ENCODE data around the gene SOCS7.

The SOCS7 gene

DNA sequence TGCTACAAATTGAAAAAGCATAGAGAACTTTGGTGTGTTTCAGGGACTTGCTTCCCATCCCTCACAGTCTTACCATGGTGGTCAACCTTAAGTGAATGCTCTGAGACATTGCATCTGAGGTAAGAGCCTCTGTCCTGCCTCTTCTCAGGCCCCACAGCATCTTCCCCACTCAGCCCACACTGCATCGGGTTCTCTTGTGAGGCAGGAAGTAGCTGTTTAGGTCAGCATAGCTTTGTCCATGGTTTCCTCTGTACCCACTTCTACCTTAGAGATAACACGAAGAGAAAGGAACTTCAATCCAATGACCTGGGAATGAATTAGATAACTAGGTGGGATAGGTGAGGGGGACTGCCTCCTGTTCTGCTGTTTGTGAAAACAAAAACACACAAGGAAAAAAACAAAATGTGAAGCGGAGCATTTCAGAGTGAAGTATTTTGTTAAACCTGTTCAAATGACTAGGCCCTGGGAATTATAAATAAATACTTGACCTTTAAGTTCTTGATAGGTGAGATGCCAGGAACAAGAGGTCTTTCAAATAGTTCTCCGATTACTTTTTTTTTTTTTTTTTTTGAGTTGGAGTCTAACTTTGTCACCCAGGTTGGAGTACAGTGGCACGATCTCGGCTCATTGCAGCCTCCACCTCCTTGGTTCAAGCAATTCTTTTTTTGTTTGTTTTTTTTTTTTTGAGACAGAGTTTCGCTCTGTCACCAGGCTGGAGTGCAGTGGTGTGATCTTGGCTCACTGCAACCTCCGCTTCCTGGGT, 17.7 kb downstream of the SOCS7 start:
- no peak for DNase-seq

DNA sequence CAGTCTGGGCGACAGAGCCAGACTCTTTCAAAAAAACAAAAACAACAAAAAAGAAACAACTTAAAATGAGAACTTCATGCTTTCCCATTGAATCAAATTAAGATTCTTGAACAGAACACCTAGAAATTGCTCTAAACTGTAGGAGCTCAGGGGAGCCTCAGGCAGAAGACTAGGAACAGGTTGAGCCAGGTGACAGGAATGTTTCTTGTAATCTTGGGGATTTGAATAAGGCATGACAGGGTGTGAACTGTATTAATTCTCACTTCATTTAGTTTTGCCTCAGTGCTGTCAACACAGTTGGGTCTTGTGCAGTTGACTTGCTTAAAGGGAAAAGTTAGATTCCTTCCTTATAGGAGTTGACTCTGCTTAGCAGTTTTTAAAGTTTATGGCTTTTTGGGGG, 27.8 kb downstream of the SOCS7 start:
- no peak for DNase-seq

DNA sequence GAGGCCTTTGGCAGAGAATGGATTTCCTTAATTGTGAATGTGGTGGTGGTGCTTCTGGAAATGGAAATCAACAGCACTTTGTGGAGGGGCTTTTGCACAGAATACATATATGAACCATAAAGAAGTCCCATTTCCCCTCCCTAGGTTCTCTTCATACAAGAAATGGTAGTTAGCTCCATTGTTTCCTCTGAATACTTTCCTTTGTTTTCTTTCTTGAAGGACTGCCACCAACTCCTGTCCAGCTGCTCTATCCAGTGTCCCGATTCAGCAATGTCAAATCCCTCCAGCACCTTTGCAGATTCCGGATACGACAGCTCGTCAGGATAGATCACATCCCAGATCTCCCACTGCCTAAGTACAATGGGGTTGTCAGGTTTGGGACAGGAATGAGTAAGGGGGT, 43.4 kb downstream of the SOCS7 start:
- DNase-seq, result no peak

DNA sequence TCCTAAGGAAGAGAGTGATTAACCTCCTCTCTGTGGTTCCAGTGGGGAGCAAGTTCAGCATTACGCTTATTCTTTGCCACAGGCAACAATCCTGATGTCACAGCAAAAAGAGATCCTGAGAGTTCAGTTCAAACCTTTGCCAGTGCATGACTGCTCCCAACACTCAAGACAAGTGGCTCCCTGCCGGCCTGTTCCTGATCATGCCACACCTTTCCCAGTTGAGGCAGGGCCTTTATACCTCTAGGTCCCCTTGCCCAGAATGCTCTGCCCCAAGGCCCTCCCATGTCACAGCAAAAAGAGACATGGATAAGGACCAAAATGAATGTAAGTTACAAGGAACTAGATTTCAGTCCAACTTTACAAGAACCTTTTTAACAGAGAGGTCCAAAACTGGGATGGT, 45.6 kb downstream of the SOCS7 start:
- no peak for DNase-seq

DNA sequence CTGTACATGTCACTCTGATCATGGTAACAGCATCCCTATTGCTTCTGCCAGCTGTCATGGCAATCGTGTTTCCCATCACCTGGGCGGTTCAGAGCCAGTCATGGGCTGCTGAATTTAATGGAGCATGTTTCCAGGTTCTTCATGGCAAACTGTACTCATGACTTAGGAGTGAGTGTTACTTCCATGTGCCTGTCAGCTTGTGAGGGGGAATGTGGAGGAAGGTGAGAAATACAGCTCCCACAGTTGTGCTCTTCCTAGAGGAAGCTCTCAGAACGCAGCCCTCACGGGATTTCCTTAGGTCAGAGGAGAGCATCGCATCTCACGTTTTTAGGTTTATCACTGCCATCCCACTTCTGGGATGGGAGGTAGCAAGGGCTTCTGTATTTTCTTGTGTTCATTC, 48.6 kb downstream of the SOCS7 start:
- DNase-seq, result no peak

DNA sequence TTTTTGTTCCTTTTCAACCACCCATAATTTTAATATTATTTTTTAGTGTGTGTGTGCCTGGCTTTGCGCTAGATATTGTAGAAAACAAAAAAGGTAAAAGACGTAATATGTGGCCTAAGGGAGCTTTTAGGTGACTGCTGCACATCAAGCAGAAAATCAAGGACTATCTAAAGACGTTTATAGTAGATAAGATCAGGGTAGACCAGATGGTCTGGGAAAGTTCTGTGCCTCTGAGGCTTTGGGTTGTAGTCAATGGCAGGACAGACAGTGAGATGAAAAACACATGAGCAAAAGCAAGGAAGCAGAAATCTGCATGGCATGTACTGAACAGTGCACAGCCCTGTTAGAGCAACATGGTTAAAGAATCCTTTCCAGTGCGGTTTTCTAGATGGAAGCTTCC, 49.8 kb downstream of the SOCS7 start:
- DNase-seq, result no peak

DNA sequence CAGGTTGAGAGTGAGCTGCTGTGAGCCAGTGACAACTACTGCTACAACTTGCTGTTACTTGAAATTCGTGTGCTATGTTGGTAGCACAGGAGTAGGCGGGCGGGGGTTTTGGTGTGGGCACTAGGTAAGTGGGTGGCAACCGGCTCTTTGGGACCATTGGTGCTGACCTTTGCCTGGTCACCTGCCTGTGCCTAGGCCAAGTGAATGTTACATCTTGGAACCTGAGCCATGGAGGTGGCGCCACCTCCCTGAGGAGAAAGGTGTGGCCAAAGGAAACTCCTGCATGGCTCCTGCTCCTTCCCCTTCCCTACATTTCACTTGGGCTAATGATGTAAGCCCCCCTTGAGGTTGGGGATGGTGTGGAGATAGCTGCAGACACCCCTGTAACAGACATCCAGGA, 51.3 kb downstream of the SOCS7 start:
- DNase-seq, result no peak

DNA sequence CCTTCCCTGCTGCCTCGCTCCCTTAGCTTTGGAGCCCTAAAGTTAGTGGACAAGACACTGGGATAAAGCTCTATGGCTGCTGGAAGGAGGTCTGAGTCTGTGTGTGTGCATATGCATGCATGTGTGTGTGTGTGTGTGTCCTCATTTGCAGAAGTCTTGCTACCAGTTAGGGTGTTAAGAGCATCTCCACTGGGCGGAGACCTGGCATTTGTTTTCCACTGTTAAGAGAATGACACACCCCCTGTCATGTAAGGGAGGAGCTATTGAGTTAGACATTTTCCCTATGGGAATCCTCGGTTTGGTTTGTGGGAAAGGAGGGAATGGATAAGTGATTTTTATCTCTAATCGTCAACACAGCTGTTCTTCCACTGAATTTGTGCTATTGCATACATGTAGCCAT, 51.8 kb downstream of the SOCS7 start:
- DNase-seq, result no peak

DNA sequence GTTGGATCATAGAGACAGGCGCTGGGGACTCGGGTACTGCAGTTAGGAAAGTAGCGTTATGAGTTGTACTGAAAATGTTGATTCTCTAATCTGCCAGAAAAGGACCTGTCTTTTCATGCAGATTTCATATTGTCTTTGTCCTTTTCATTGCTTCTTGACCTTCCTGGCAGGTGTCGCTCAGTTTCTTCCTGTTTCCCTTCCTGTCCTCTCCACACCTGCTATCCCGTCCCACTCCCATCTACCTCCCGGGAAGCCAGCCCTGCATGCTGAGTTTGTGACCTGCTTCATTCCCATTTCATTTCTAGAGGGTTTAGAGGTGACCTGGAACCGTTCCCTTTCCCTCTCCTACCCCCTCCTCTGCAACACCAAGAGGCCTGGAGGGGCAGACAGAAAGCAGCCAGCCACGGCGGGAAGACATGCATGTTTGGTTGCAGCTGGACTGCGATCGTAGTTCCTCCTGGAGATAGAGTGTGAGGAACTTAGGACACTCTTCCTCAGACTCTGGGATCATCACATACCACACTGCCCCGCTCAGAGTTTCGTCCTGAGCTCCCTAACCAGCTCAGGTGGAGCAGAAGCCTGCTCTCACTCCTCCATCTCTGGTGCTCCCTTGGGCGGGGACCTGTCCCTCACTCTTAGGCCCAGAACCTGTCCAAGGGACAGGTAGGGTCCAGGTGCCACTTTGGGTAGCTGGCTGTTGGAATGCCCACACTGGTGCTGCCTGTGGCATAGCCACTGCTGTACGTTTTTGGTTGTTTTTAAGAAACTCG, 52.7 kb downstream of the SOCS7 start:
- DNase-seq, result no peak

DNA sequence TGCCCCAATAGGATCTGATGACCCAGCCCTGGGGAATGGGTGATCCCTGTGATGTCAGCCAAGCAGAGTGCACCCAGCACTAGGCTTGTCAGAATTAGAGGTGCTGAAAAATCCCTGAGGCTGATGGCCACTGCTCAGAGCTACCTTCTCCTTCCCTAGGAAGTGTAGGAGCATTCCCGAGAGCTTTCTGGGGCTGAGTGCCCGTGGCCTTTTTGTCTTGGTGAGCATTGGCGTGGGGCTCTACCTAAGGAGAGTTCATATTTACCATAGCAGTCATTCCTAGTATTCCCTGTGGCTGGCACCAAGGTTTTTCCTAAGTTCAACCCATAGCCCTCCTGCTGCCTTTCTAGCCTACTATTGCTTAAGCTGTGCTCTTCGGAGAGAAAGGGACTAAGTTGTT, 54.0 kb downstream of the SOCS7 start:
- no peak for DNase-seq

DNA sequence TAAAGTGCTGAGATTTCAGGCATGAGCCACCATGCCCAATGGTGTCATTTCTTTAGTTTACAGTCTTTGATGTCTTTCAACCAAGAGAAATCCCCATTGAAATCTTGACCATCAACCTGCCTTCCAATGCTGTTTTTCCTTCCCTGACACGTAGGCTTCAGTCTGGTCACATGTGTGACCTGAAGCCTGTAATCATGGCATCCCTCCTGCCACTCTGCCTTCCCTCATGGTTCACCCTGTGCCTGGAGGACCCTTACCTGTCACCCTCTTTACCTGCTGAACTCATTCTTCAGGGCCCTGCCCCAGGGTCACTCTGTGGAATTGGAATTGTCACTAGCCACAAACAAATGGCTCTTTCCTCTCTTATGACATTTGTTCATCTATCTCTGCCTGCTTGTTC, 58.6 kb downstream of the SOCS7 start:
- DNase-seq, result no peak

DNA sequence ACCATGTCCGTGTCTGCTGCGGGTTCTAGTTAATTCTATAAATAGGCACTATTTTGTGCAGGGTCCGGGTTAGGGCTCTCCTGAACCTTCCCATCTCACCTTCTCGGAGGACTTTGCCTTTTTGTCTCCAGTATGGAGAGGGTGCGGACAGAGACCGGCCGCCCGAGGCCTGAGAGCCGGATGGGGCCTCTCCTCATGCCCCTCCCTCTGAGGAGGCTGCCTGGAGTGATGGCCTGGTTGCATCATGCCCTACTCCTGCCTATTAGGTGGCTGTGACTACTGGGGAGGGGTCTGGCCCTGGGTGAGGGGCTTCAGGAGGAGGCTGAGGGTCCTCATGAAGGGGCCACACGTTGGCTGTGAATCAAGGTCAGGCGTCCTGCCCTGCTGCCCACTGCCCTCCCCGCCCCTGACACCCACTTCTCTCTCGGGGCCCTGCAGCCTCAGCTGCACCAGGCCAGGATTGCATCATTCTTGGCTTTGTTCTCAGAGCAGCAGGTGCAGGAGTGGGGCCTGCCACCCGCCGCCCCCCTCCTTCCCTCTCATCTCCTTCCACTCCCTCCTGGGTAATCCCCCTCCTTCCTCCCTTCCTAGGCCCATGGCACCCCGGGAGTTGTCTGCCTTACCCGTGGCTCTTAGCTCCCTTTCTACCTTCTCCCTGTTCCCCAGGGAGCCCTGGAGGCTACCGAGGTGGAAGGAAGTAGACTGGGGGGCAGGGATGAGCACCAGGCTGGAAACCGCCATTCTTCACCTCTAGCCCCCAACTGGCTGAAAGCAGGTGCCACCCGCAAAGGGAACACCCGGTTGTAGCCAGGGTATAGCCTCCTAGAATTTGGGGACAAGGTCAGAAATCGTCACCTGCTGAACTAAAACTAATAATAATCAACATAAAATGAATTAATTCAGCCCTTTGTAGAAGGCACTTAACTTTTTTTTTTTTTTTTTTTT, 63.9 kb downstream of the SOCS7 start:
- DNase-seq, result peak; percentile 39

DNA sequence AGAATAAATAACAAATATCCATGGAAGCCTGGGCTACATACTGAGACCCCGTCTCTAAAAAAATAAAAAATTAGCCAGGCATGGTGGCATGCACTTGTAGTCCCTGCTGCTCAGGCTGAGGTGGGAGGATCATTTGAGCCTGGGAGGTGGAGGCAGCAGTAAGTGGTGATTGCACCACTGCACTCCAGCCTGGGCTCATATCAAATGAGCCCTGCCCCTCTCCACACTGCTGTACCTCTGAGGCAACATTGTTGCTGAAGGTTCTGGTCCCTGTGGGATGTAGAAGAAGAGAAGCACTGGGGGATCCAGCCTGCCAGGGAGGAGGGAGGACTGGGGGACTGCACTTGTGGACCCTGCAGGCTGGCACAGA, 65.2 kb downstream of the SOCS7 start:
- no peak for DNase-seq

DNA sequence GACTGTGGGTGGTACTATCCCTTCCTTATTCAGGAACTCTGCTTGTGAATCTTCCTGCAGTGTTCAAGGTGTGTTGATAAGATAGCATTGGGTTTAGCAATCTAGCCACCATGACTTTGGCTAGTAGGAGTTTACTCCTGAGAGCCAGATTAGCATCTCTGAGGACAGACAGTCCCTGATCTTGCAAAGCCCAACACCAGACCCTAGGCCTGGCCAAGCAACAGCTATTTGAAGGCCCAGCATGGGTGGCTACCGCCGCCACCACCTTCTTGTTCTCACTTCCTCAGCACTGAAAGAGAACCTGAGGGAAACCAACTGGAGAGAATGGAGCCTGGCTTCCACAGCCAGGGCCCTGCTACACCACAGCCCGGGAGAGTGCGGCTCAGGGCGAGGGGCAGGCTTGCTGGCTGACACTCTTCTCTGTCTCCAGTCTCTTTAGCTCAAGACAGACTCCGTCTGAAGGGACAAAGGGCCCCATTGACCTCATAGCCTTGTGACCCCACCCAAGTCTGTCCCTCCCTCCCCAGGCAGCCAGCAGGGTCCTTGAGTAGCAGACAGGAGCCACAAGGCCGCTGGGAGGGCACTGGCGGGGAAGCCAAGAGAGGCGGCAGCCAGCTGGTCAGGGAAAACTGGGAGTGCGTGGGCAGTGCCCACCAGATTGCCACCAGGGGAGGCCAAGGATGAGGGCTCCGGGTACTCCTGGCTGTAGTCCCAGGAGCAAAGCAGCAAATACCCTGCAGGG, 65.7 kb downstream of the SOCS7 start:
- no peak for DNase-seq

DNA sequence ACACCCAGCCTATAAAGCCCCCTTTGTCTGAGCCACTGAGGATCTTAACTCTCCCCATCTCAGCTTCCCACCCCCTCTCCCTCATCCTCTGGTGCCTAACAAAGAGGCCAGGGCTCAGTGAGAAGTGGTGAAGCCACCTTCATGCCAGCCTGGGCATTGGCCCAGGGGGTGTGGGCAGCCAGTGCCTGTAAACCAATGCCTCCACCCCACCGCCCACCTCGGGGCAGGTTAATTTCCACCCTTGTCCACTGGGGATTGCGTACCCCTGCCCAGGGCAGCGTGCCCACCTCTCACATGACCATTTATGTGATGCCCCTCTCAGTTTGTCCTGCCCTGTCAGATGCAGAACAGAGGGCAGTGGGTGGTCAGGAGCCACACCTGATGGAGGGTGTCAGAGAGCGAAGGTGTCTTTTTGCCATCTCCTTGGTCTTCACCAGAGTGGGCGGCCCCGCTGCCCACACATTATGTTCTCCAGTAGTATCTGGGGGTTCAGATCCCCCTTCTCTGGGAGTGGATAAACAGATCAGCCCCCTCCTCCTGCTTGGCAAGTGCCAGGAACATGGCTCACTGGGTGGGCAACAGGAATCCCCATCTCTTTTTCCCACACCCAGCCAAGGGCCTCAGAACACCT, 66.5 kb downstream of the SOCS7 start:
- no peak for DNase-seq

DNA sequence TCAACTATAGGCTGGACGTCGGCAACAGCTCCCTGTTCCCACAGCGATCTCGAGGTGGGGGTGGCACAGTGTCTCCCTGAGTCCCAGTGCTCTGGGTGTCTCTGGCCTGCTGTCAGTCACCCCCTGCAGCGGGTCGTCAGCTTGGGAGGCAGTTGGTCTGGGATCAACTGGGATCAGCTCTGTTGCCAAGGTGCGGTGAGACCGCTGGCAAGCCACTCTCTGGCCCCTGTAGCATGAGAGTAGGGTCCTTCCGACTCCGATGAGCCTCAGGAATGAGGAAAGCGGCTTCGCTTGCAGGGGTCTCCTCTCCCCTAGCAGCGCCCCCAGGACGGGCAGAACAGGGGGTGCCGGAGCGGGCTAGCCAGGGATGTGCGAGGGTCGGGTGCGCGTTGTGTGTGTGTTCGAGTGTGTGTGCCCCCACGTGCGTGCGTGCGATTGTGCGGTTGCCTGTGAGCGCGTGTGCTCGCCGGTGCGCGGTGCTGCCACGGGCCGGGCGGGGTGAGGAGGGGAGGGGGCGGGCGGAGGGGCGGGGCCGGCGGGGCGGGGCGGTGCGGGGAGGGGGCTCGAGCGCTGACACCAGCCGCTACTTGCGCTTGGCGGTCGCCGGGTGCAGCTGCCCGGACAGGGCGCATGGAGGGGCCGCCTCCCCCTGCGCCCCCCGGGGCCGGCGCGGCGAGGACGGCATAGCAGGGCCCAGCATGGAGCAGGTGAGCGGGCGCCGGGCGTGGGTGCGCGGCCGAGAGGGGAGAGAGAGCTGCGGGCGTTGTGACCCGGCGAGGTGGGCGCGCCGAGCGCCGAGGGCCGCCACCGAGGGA, 67.3 kb downstream of the SOCS7 start:
- DNase-seq, result no peak

DNA sequence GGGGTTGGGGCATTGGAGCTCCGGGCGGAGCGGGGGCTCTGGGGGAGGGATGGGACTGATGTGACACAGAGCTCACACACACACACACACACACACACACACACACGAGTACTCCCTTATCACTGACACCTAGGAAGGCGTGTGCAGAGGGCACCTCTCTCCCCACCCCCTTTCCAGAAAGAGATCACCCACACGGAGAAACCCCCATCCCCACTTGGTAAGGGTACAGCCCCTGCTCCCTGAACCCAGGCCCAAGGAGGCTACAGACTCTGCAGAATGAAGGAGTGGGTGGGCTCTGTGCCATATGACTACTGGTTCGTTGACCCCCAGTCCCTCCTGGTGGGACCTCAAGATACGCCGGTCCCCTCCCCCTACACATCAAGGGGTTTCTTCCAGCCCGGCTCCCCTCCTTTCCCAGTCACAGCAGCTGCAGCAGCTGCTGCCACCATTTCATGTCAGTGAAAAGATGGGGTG, 67.9 kb downstream of the SOCS7 start:
- DNase-seq, result no peak

DNA sequence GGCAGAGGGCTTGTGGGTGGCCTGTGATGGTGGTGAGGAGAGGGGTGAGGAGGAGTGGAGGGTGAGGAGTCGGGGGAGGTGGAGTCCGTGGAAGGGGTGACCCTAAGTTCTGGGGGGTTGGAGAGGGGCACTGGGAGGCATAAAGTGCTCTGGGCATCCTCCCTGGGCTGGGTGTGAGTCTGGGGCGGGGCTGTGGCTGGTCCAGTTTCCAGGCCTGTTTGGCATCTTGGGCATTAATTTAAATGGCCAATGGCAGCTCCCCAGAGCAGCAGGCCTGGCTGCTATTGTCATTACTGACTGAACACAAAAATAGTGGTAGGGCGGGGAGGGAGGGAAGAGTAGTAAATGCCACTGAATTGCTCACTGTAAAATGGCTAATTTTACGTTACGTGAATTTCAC, 68.9 kb downstream of the SOCS7 start:
- DNase-seq, result no peak

DNA sequence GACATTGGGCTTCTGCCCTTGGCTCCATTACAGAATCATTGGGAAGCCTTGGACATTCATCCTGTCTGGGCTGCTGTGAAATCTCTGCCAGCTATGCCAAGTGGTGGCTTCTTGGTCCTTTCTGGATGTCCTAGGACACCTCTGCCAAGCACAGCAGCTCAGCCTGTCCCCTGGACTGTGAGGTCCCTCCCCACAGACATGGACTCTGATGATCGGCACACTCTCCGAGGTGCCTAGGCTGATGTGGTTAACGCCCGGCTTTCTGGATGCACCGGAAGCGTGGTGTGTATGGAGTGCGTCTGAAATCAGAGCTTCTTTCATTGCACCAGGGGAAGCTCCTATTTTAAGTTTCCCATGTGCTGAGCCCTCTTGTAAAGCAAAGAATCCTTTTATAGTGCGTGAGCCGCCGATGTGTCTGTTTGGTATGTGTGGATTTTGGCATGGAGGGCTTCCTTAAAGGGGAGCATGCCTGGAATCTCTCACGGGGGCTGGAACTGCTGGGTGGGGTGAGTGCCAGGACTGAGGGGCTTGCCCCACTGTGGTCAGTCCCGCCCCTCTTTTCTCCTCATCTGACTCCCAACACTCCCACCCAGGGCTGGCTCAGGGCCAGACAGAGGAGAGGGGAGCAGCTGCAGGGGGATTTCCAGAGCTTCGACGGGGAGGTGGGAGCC, 69.7 kb downstream of the SOCS7 start:
- no peak for DNase-seq

Measured in activated CD4-positive, alpha-beta T cell treated with anti-CD3 and anti-CD28 coated beads, Interleukin-2, Interleukin-6, amounts not matched to agents 100 ng/mL and 50 ng/mL, durations not matched to agents 16 hours and 8 hours (primary cell).